H1 (cell line): ENCODE measurements around the gene NDEL1.

Experiments used
- CEBPB ChIP-seq: IDR thresholded peaks from 2 replicates; pipeline ENCODE4 v1.6.1; 2012; ENCODE audit warnings: low read depth, low read length
- CTCF ChIP-seq, 3 experiments: IDR thresholded peaks; 1 replicate in 2 of 3; 2 replicates in 1 of 3; pipeline versions ENCODE4 v1.5.1 to v1.6.1; 2011; ENCODE audit warnings: low read length in 3 of 3, mild to moderate bottlenecking in 3 of 3, inconsistent platforms in 2 of 3, low read depth in 1 of 3, moderate library complexity in 1 of 3; ENCODE audit not compliant: insufficient read depth in 1 of 3; ENCODE audit errors: control extremely low read depth in 1 of 3
- EP300 ChIP-seq, 2 experiments: IDR thresholded peaks; 1 replicate in 1 of 2; 2 replicates in 1 of 2; pipeline ENCODE4 v1.6.1; 2011 to 2012; ENCODE audit warnings: low read depth in 2 of 2, low read length in 2 of 2, mild to moderate bottlenecking in 2 of 2, borderline replicate concordance in 1 of 2, inconsistent platforms in 1 of 2, moderate library complexity in 1 of 2
- EZH2 ChIP-seq: fragments of 200-600 bp; sonication (generic); IDR thresholded peaks from 2 replicates; pipeline ENCODE4 v1.7.1; 2012; ENCODE audit warnings: low read depth, mild to moderate bottlenecking, moderate library complexity, low read length, inconsistent platforms; ENCODE audit not compliant: severe bottlenecking
- FOSL1 ChIP-seq: IDR thresholded peaks from 2 replicates; pipeline ENCODE4 v1.6.1; 2011; ENCODE audit warnings: mild to moderate bottlenecking, low read depth, low read length, moderate library complexity; ENCODE audit not compliant: insufficient read depth
- MAX ChIP-seq: IDR thresholded peaks from 2 replicates; pipeline ENCODE4 v1.6.1; 2012; ENCODE audit warnings: inconsistent platforms
- POLR2A ChIP-seq, 2 experiments: IDR thresholded peaks; 1 replicate in 1 of 2; 2 replicates in 1 of 2; pipeline ENCODE4 v1.6.1; 2011; ENCODE audit warnings: low read depth in 2 of 2, low read length in 2 of 2, mild to moderate bottlenecking in 2 of 2; ENCODE audit errors: control extremely low read depth in 1 of 2
- RAD21 ChIP-seq, 2 experiments: IDR thresholded peaks in 1 of 2; conservative IDR thresholded peaks in 1 of 2; 2 replicates each; pipeline ENCODE4 v1.6.1; 2011; ENCODE audit warnings: low read depth in 2 of 2, low read length in 2 of 2, improper control_type of control experiment in 1 of 2, inconsistent platforms in 1 of 2, mild to moderate bottlenecking in 1 of 2, moderate library complexity in 1 of 2
- RBBP5 ChIP-seq: IDR thresholded peaks from 2 replicates; pipeline ENCODE4 v1.7.1; 2012; ENCODE audit warnings: low read depth, mild to moderate bottlenecking, inconsistent platforms, low read length, moderate library complexity, borderline replicate concordance
- TAF1 ChIP-seq: IDR thresholded peaks from 2 replicates; pipeline ENCODE4 v1.6.1; 2011; ENCODE audit warnings: mild to moderate bottlenecking, low read depth, low read length
- TBP ChIP-seq: IDR thresholded peaks from 2 replicates; pipeline ENCODE4 v1.6.1; 2011; ENCODE audit warnings: low read depth, low read length, improper control_type of control experiment

GRCh38 chr17:8398980-8399379 lies 36.7 kb upstream of the NDEL1 start:
- TF ChIP-seq CTCF (IDR thresholded peaks at IDR 0.05; ENCODE audit: control extremely low read depth in 1 of 3, insufficient read depth in 1 of 3, low read depth in 1 of 3, low read length in 3 of 3) (no peak), POLR2A (IDR thresholded peaks at IDR 0.05; ENCODE audit: control extremely low read depth in 1 of 2, low read depth in 2 of 2, low read length in 2 of 2) (no peak), EP300 (IDR thresholded peaks at IDR 0.05; ENCODE audit: borderline replicate concordance in 1 of 2, low read depth in 2 of 2, low read length in 2 of 2) (no peak), CEBPB (no peak), TAF1 (no peak), RBBP5 (no peak), TBP (no peak), MAX (no peak), FOSL1 (no peak), RAD21 (IDR thresholded peaks at IDR 0.05 in 1 of 2, conservative IDR thresholded peaks at IDR 0.05 in 1 of 2; ENCODE audit: low read depth in 2 of 2, low read length in 2 of 2) (no peak), EZH2 (no peak)
